PFSK-1 (cell line): Measurements from ENCODE around the gene SLC39A11.

ENCODE experiments used
- FOXP2 ChIP-seq: optimal IDR thresholded peaks from 2 replicates; pipeline ENCODE3; 2011; ENCODE audit warnings: borderline replicate concordance, control low read depth, inconsistent platforms; ENCODE audit not compliant: insufficient read depth; ENCODE audit errors: extremely low read length, extremely low read depth
- POLR2AphosphoS5 ChIP-seq: IDR thresholded peaks from 2 replicates; pipeline ENCODE4 v1.6.1; 2012; ENCODE audit warnings: low read depth, mild to moderate bottlenecking, control low read depth, low read length, moderate library complexity
- REST ChIP-seq, 2 experiments: IDR thresholded peaks; 2 replicates each; pipeline versions ENCODE4 v1.6.1 to v1.8.0; 2011 to 2012; ENCODE audit warnings: low read depth in 2 of 2, low read length in 2 of 2, control low read depth in 1 of 2, inconsistent platforms in 1 of 2, mild to moderate bottlenecking in 1 of 2, moderate library complexity in 1 of 2; ENCODE audit not compliant: insufficient read depth in 1 of 2
- SIN3A ChIP-seq: IDR thresholded peaks from 2 replicates; pipeline ENCODE4 v1.6.1; 2012; ENCODE audit warnings: mild to moderate bottlenecking, low read length, moderate library complexity, borderline replicate concordance; ENCODE audit not compliant: insufficient read depth
- TAF1 ChIP-seq: IDR thresholded peaks from 2 replicates; pipeline ENCODE4 v1.6.1; 2012; ENCODE audit warnings: low read length, control low read depth, borderline replicate concordance; ENCODE audit not compliant: insufficient read depth

Gene SLC39A11

GRCh38 chr17:72995008-72995656 lies 97.4 kb downstream of the SLC39A11 start:
- TF ChIP-seq REST (IDR thresholded peaks at IDR 0.05; ENCODE audit: insufficient read depth in 1 of 2, low read depth in 2 of 2, low read length in 2 of 2), result no peak
- TF ChIP-seq FOXP2, result no peak
- TF ChIP-seq POLR2AphosphoS5, result no peak
- no peak for TF ChIP-seq TAF1
- no peak for TF ChIP-seq SIN3A

- no peak for TF ChIP-seq TAF1
Measured at GRCh38 chr17:72991651-72992050, 100.8 kb downstream of the SLC39A11 start.

GRCh38 chr17:72989074-72989610 lies 103.3 kb downstream of the SLC39A11 start:
- TF ChIP-seq SIN3A (no peak), TAF1 (no peak), FOXP2 (no peak), REST (IDR thresholded peaks at IDR 0.05; ENCODE audit: insufficient read depth in 1 of 2, low read depth in 2 of 2, low read length in 2 of 2) (no peak), POLR2AphosphoS5 (no peak)

GRCh38 chr17:72988451-72988850 lies 104.0 kb downstream of the SLC39A11 start:
- TF ChIP-seq POLR2AphosphoS5 (no peak), FOXP2 (no peak), TAF1 (no peak), SIN3A (no peak), REST (IDR thresholded peaks at IDR 0.05; ENCODE audit: insufficient read depth in 1 of 2, low read depth in 2 of 2, low read length in 2 of 2) (no peak)

- TF ChIP-seq SIN3A (no peak), TAF1 (no peak)
Measured at GRCh38 chr17:72987166-72987565, 105.3 kb downstream of the SLC39A11 start.

GRCh38 chr17:72985882-72986720 lies 106.4 kb downstream of the SLC39A11 start:
- TF ChIP-seq SIN3A (no peak), POLR2AphosphoS5 (no peak), FOXP2 (no peak), TAF1 (no peak), REST (IDR thresholded peaks at IDR 0.05; ENCODE audit: insufficient read depth in 1 of 2, low read depth in 2 of 2, low read length in 2 of 2) (no peak)
